SK-N-SH treated with all-trans-retinoic acid at 6 μM for 48 hours (cell line): ENCODE results near the gene CABP1.
"Not testable (repeated sequence)": the region's sequence is repeated elsewhere in the genome, so short reads cannot be mapped to it uniquely, and the experiment has no call there.

Source experiments
- ATAC-seq: fragments of 200-7000 bp; cut with Tn5 transposase; 3 replicates; pipeline ENCODE4 v1.9.1; 2020; ENCODE audit warnings: mild to moderate bottlenecking, moderate library complexity
- ARNTL ChIP-seq: fragments of 450-650 bp; formaldehyde crosslinking; IDR thresholded peaks from 2 replicates; pipeline ENCODE4 v1.5.0; 2020; ENCODE audit warnings: low read depth, mild to moderate bottlenecking, moderate library complexity, borderline replicate concordance
- CREB5 ChIP-seq: fragments of 250-450 bp; sonication (Bioruptor Pico); IDR thresholded peaks from 2 replicates; pipeline ENCODE4 v1.5.1; 2020; ENCODE audit warnings: low read depth, mild to moderate bottlenecking, moderate library complexity
- CSDC2 ChIP-seq: fragments of 250-450 bp; sonication (Bioruptor Pico); IDR thresholded peaks from 2 replicates; pipeline ENCODE4 v1.5.0; 2020; ENCODE audit warnings: mild to moderate bottlenecking, moderate library complexity
- CSRNP3 ChIP-seq: fragments of 250-450 bp; sonication (Bioruptor Pico); IDR thresholded peaks from 2 replicates; pipeline ENCODE4 v1.5.1; 2021; ENCODE audit warnings: mild to moderate bottlenecking, moderate library complexity
- GLIS3 ChIP-seq: fragments of 250-450 bp; sonication (Bioruptor Pico); IDR thresholded peaks from 2 replicates; pipeline ENCODE4 v1.5.0; 2020; ENCODE audit warnings: mild to moderate bottlenecking, moderate library complexity
- ISL1 ChIP-seq: fragments of 250-450 bp; sonication (Bioruptor Pico); IDR thresholded peaks from 2 replicates; pipeline ENCODE4 v2.1.2; 2022; ENCODE audit warnings: mild to moderate bottlenecking, moderate library complexity
- OSR1 ChIP-seq: fragments of 250-450 bp; sonication (Bioruptor Pico); IDR thresholded peaks from 2 replicates; pipeline ENCODE4 v1.8.0; 2022; ENCODE audit warnings: moderate library complexity, mild to moderate bottlenecking, inconsistent platforms
- PATZ1 ChIP-seq: fragments of 250-450 bp; sonication (Bioruptor Pico); IDR thresholded peaks from 2 replicates; pipeline ENCODE4 v1.8.0; 2020; ENCODE audit warnings: mild to moderate bottlenecking, moderate library complexity, borderline replicate concordance
- POU6F1 ChIP-seq: fragments of 250-450 bp; sonication (Bioruptor Pico); IDR thresholded peaks from 2 replicates; pipeline ENCODE4 v1.8.0; 2021; ENCODE audit warnings: low read depth, mild to moderate bottlenecking, moderate library complexity, borderline replicate concordance
- SNAI2 ChIP-seq: fragments of 250-450 bp; sonication (Bioruptor Pico); IDR thresholded peaks from 2 replicates; pipeline ENCODE4 v1.5.0; 2020; ENCODE audit warnings: mild to moderate bottlenecking, moderate library complexity
- TCF4 ChIP-seq: fragments of 250-450 bp; sonication (Bioruptor Pico); IDR thresholded peaks from 2 replicates; pipeline ENCODE4 v1.8.0; 2021; ENCODE audit warnings: mild to moderate bottlenecking, moderate library complexity, borderline replicate concordance
- TOX ChIP-seq: fragments of 250-450 bp; sonication (Bioruptor Pico); IDR thresholded peaks from 2 replicates; pipeline ENCODE4 v1.8.0; 2021; ENCODE audit warnings: mild to moderate bottlenecking, moderate library complexity, borderline replicate concordance
- TSHZ2 ChIP-seq: fragments of 250-450 bp; sonication (Bioruptor Pico); IDR thresholded peaks from 2 replicates; pipeline ENCODE4 v1.5.0; 2020; ENCODE audit warnings: mild to moderate bottlenecking, moderate library complexity
- ZC3H10 ChIP-seq: fragments of 250-450 bp; sonication (Bioruptor Pico); IDR thresholded peaks from 2 replicates; pipeline ENCODE4 v1.5.1; 2021; ENCODE audit warnings: mild to moderate bottlenecking, moderate library complexity
- ZFP3 ChIP-seq: fragments of 250-450 bp; sonication (Bioruptor Pico); IDR thresholded peaks from 2 replicates; pipeline ENCODE4 v1.5.0; 2020; ENCODE audit warnings: mild to moderate bottlenecking, moderate library complexity

The CABP1 gene

GRCh38 chr12:120614848-120615247 lies 25.6 kb upstream of the CABP1 start:
- TF ChIP-seq ISL1 (CRISPR knock-in tag) (no peak), ZFP3 (no peak), PATZ1 (CRISPR knock-in tag) (no peak), GLIS3 (CRISPR knock-in tag) (no peak), TSHZ2 (no peak), ARNTL (CRISPR knock-in tag) (no peak), TOX (CRISPR knock-in tag) (no peak), TCF4 (CRISPR knock-in tag) (no peak), POU6F1 (CRISPR knock-in tag) (no peak), CSDC2 (CRISPR knock-in tag) (no peak)
- no peak for ATAC-seq

- not testable (repeated sequence) for ATAC-seq
These were observed 23.2 kb upstream of the CABP1 start for GRCh38 chr12:120617193-120617592.

- not testable (repeated sequence) for ATAC-seq
These were observed 22.7 kb upstream of the CABP1 start for GRCh38 chr12:120617767-120618166.

GRCh38 chr12:120618954-120619615 lies 21.3 kb upstream of the CABP1 start:
- no peak for TF ChIP-seq SNAI2
- no peak for TF ChIP-seq ISL1 (CRISPR knock-in tag)
- no peak for TF ChIP-seq ZC3H10 (CRISPR knock-in tag)
- no peak for TF ChIP-seq CSRNP3 (CRISPR knock-in tag)
- TF ChIP-seq TSHZ2: no peak
- no peak for TF ChIP-seq CREB5 (CRISPR knock-in tag)
- no peak for TF ChIP-seq ZFP3
- TF ChIP-seq TCF4 (CRISPR knock-in tag): no peak
- TF ChIP-seq OSR1 (CRISPR knock-in tag): no peak
- no peak for TF ChIP-seq CSDC2 (CRISPR knock-in tag)
- TF ChIP-seq POU6F1 (CRISPR knock-in tag): no peak
- no peak for TF ChIP-seq PATZ1 (CRISPR knock-in tag)
- ATAC-seq: no peak
